Thyroid gland (tissue), 4 donors: ENCODE measurements around the gene TRIML2. TPM values are rescaled to one million over a fixed set of nuclear protein-coding genes. Genes with fewer than 3 reads are reported as not detected.

Experiments used
- DNase-seq, 2 donors: peaks; one replicate each; pipeline ENCODE4 v3.0.0-alpha.2; 2019
- H3K27ac ChIP-seq, 3 donors: fragments of 200-600 bp; sonication (generic); 1 replicate in 2 of 3; 2 replicates in 1 of 3; pipeline ENCODE4 v1.5.1; 2016 to 2019; ENCODE audit warnings: mild to moderate bottlenecking in 1 of 3, moderate library complexity in 1 of 3
- H3K27me3 ChIP-seq: fragments of 200-600 bp; sonication (generic); one replicate; pipeline ENCODE4 v1.5.1; 2019
- H3K36me3 ChIP-seq, 2 donors: fragments of 200-600 bp; sonication (generic); one replicate each; pipeline ENCODE4 v1.5.1; 2016 to 2019
- H3K4me1 ChIP-seq, 2 donors: fragments of 200-600 bp; sonication (generic); one replicate each; pipeline ENCODE4 v1.5.1; 2017 to 2019
- H3K4me3 ChIP-seq, 3 donors: fragments of 200-600 bp; sonication (generic); replicated peaks in 1 of 3; 1 replicate in 2 of 3; 2 replicates in 1 of 3; pipeline ENCODE4 v1.5.1; 2016; ENCODE audit warnings: mild to moderate bottlenecking in 1 of 3
- H3K9me3 ChIP-seq: fragments of 200-600 bp; sonication (generic); one replicate; pipeline ENCODE4 v1.5.1; 2017
- POLR2A ChIP-seq, 2 donors: fragments of 450-650 bp; IDR thresholded peaks; one replicate each; pipeline ENCODE4 v1.6.1; 2017; ENCODE audit warnings: antibody characterized with exemption in 2 of 2, mild to moderate bottlenecking in 2 of 2, moderate library complexity in 1 of 2
- WGBS, 2 donors: methylation state at CpG; one replicate each; pipeline ENCODE4 v1.1.5; 2017; 5-methylcytosine and 5-hydroxymethylcytosine counted together
- intact Hi-C: fragments of 100-400 bp; cut with DNase I; formaldehyde crosslinking; loops from one replicate; pipeline ENCODE4 v1.15.1; 2023
- total RNA-seq, 4 donors: library from RNA; depleted of rRNA; stranded (reverse); fragments of >200 nt; gene quantifications; one replicate each; pipeline ENCODE4 v1.2.3, GENCODE V29; 2016
- TF ChIP-seq, protein P1 (sequence below), 6 experiments: fragments of 200-600 bp in 3 of 6; fragments of 450-650 bp in 3 of 6; sonication (generic) in 3 of 6; IDR thresholded peaks; one replicate each; pipeline ENCODE4 v1.5.1; 2016 to 2019; ENCODE audit warnings: antibody characterized with exemption in 6 of 6, mild to moderate bottlenecking in 2 of 6, inconsistent platforms in 1 of 6, moderate library complexity in 1 of 6

TRIML2 gene, protein sequence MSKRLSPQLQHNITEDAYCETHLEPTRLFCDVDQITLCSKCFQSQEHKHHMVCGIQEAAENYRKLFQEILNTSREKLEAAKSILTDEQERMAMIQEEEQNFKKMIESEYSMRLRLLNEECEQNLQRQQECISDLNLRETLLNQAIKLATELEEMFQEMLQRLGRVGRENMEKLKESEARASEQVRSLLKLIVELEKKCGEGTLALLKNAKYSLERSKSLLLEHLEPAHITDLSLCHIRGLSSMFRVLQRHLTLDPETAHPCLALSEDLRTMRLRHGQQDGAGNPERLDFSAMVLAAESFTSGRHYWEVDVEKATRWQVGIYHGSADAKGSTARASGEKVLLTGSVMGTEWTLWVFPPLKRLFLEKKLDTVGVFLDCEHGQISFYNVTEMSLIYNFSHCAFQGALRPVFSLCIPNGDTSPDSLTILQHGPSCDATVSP
- not detected for total RNA-seq

DNA sequence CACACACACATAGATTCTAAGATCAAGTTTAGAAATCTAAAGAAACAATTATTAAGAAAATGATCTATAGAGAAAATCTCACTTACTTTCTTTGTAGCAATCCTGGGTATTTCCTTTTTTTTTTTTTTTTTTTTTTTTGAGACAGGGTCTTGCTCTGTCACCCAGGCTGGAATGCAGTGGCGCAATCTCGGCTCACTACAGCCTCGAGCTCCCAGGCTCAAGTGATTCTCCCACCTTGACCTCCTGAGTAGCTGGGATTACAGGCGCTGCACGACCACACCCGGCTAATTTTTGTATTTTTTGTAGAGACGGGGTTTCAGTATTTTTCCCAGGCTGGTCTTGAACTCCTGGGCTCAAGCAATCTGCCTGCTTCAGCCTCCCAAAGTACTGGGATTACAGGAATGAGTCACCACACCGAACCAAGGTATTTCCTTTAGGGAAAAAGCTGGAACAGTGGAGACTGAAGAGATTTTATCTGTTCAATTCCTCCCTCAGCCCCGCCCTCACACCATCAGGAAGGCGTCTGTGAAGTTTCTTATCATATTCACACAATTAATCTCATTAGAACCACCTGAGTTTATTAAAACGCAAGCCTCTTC lies at the start of gene TRIML2:
TRIML2 (minus strand) TSS at position 447 of the 599 bp plus-strand sequence. CDS start 4,235 bp downstream, outside the sequence.
- no peak for DNase-seq
- TF ChIP-seq, protein P1, sequence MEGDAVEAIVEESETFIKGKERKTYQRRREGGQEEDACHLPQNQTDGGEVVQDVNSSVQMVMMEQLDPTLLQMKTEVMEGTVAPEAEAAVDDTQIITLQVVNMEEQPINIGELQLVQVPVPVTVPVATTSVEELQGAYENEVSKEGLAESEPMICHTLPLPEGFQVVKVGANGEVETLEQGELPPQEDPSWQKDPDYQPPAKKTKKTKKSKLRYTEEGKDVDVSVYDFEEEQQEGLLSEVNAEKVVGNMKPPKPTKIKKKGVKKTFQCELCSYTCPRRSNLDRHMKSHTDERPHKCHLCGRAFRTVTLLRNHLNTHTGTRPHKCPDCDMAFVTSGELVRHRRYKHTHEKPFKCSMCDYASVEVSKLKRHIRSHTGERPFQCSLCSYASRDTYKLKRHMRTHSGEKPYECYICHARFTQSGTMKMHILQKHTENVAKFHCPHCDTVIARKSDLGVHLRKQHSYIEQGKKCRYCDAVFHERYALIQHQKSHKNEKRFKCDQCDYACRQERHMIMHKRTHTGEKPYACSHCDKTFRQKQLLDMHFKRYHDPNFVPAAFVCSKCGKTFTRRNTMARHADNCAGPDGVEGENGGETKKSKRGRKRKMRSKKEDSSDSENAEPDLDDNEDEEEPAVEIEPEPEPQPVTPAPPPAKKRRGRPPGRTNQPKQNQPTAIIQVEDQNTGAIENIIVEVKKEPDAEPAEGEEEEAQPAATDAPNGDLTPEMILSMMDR (IDR thresholded peaks at IDR 0.05): no peak
- TF ChIP-seq POLR2A (IDR thresholded peaks at IDR 0.05): no peak
- H3K36me3 ChIP-seq: no peaks in the 10 kb centered on the region
- H3K9me3 ChIP-seq: no peaks in the 10 kb centered on the region
- no peaks in the 10 kb centered on the region for H3K4me1 ChIP-seq
- no peaks in the 10 kb centered on the region for H3K27me3 ChIP-seq
- intact Hi-C loops: no loop called here
- H3K4me3 ChIP-seq: no peak within 1 kb of the TSS
- WGBS, 2 donors: 46 to 47% methylated on average over 11 of the region's 11 CpGs
- no peak within 1 kb of the TSS for H3K27ac ChIP-seq

DNA sequence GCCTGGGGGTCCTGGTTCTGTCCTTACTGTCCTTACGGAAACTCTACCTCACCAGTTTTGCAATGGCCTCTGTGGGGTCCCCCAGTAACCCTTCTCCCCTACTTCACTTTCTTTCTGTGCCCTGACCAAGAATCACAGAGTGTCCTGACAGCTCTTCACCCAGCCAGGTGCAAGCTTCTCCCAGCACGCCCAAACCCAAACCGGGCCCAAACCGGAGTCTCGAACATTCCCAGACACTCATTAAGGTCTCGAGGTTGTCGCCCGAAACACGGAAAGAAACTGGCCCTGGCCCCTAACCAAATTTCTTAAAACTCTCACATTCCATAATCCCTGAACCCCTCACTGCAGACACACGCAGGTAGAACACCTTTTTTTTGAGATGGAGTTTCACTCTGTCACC lies 48.9 kb upstream of the TRIML2 start:
- 91 to 92% methylated on average over 10 of the region's 10 CpGs for WGBS, 2 donors
- H3K9me3 ChIP-seq: no peaks in the 10 kb centered on the region
- intact Hi-C loops: no loop called here
- TF ChIP-seq, protein P1 (IDR thresholded peaks at IDR 0.05): no peak
- TF ChIP-seq POLR2A (IDR thresholded peaks at IDR 0.05): no peak
- DNase-seq: no peak
- no peaks in the 10 kb centered on the region for H3K4me1 ChIP-seq
- no peaks in the 10 kb centered on the region for H3K36me3 ChIP-seq
- no peaks in the 10 kb centered on the region for H3K27me3 ChIP-seq
- H3K4me3 ChIP-seq: no peak overlapping the region
- no peak overlapping the region for H3K27ac ChIP-seq

DNA sequence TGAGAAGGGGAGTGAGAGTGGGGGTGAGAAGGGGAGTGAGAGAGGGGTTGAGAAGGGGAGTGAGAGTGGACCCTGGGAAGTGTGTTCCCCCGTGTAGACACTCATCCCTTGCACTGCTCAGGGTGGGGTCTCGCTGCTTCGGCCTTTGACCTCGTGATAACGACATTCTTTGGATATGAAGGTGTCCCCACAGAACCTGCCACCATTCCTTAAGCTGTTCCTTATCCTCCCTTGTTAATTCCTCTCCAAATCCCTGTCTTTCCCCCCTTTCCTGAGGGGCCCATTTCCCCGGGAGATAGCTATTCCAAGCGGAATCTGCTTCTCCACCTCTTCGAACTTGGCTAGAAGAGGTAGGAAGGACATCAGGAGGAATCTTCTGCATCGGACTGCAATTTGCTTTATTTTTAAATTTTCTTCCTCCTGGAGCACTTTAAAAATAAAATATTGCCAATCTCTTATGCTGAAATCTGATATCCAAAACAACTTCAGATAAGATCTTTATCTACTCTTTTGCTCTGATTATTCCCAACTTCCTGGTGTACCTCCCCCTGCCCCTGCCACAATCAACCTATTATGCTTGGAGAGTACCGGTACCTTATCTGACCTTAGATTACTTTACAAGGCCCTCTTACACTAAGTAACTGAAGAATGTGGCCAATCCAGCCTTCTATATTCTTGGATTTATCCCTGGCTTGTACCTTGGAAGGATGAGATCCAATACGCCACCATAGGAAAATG lies 45.4 kb upstream of the TRIML2 start:
- TF ChIP-seq POLR2A (IDR thresholded peaks at IDR 0.05): no peak
- TF ChIP-seq, protein P1 (IDR thresholded peaks at IDR 0.05): no peak
- Histone ChIP-seq H3K4me3 (no peak overlapping the region), H3K4me1 (no peaks in the 10 kb centered on the region), H3K36me3 (no peaks in the 10 kb centered on the region), H3K9me3 (no peaks in the 10 kb centered on the region), H3K27ac (no peak overlapping the region), H3K27me3 (no peaks in the 10 kb centered on the region)
- DNase-seq: no peak
- 78 to 82% methylated on average over 11 of the region's 11 CpGs for WGBS, 2 donors
- intact Hi-C loops: no loop called here

DNA sequence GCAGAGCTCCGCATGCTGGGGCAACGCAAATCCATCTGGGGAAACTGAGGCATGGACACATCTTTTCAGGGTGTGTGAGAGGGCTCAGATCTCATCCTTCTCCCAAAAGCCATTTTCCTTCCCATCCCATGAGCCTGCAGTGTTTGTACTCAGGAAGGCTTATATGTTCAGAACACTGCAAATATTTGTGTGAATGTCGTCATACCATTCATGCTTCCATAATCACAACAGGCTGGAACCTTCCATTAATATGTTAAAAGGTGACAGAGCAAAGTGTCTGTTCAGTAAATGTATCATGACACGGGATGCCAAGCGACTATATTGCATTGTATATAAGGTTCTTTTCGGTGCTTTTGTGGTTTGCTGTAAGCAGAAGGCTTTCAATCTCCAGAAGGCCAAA lies 38.4 kb upstream of the TRIML2 start:
- Histone ChIP-seq H3K27me3 (no peaks in the 10 kb centered on the region), H3K36me3 (no peaks in the 10 kb centered on the region), H3K27ac (no peak overlapping the region), H3K4me1 (no peaks in the 10 kb centered on the region), H3K9me3 (no peaks in the 10 kb centered on the region), H3K4me3 (no peak overlapping the region)
- intact Hi-C loops: no loop called here
- TF ChIP-seq, protein P1 (IDR thresholded peaks at IDR 0.05): no peak
- no peak for TF ChIP-seq POLR2A (IDR thresholded peaks at IDR 0.05)
- WGBS, 2 donors: 87 to 92% methylated on average over 6 of the region's 6 CpGs
- DNase-seq: no peak
